ENCODE measurements around the gene DAW1. TPM values are rescaled to one million over a fixed set of nuclear protein-coding genes. Genes with fewer than 3 reads are reported as not detected.

Gene DAW1
- total and polyA plus RNA-seq, 10 of the 15 experiments (the other 5 are each of a cell fraction or from before 2014, with no cell fraction given), result 0.04 TPM; not detected in 9

- TF ChIP-seq ZNF592 (IDR thresholded peaks at IDR 0.05) (0 out of 2 replicates have a peak, but pooled peaks have one; percentile 35), SPI1 (IDR thresholded peaks at IDR 0.05; ENCODE audit: borderline replicate concordance, insufficient read depth, low read depth, low read length) (peak; percentile 26; the same call in 1 of the 2 replicates), RB1 (IDR thresholded peaks at IDR 0.05; ENCODE audit: borderline replicate concordance) (no peak), RAD51 (IDR thresholded peaks at IDR 0.05) (0 out of 2 replicates have a peak, but pooled peaks have one; percentile 14), ZBED1 (IDR thresholded peaks at IDR 0.05; ENCODE audit: borderline replicate concordance) (no peak), PKNOX1 (IDR thresholded peaks at IDR 0.05) (no peak)
Measured at GRCh38 chr2:227846831-227847230, 24.6 kb upstream of the DAW1 start (continued).

- Histone ChIP-seq H3K9me3 (replicated peaks; ENCODE audit: control insufficient read depth, insufficient read depth, low read length) (no peaks in the 10 kb centered on the region; the same call in 1 of the 3 replicates), H3K79me2 (ENCODE audit: control insufficient read depth, insufficient read depth, low read length) (no peaks in the 10 kb centered on the region), H3K4me3 (0 out of 2 replicates have a peak overlapping the region, but pooled peaks have one; percentile 20), H3K9ac (ENCODE audit: control insufficient read depth, insufficient read depth, low read length) (no peak overlapping the region), H3K27ac (ENCODE audit: control insufficient read depth, insufficient read depth) (peak overlapping the region; percentile 38), H3K4me1 (ENCODE audit: control insufficient read depth, insufficient read depth, low read length) (peaks cover 8% of the 10 kb centered on the region; the same call in 1 of the 2 replicates), H4K20me1 (ENCODE audit: control insufficient read depth, insufficient read depth) (no peaks in the 10 kb centered on the region), H3K4me2 (ENCODE audit: control insufficient read depth, insufficient read depth) (no peak overlapping the region), H3K36me3 (ENCODE audit: control insufficient read depth in 2 of 2, insufficient read depth in 2 of 2, low read length in 1 of 2) (no peaks in the 10 kb centered on the region), H3K27me3 (replicated peaks in 1 of 2; ENCODE audit: control insufficient read depth in 2 of 2, insufficient read depth in 2 of 2, low read length in 1 of 2) (no peaks in the 10 kb centered on the region), H2AFZ (ENCODE audit: control insufficient read depth, low read depth, low read length) (no peak overlapping the region; the same call in 1 of the 2 replicates)
- intact Hi-C loops (cut with micrococcal nuclease; ENCODE audit: unreplicated experiment), result loop anchor here (2.0 to 10.0 kb wide), 4 partner anchors 33 to 523 kb away; partner anchors contain the start of gene MFF
- 53% methylated on average over 3 of the region's 3 CpGs for WGBS (ENCODE audit: insufficient coverage, insufficient replicate concordance, low lambda C conversion rate, missing lambda C conversion rate)
- ChIA-PET RAD21 (ENCODE audit: unreplicated experiment) (interaction anchor here (0.7 to 2.7 kb wide), 3 partner anchors 65 to 1009 kb away, joined by 3 to 11 read pairs (median 3); no protein-coding TSS in a partner anchor), CTCF (no interaction called here), SMC1A (ENCODE audit: uncharacterized antibody, unreplicated experiment) (interaction anchor here (2.5 to 3.3 kb wide), 2 partner anchors 14 to 32 kb away, joined by 12 to 16 read pairs; no protein-coding TSS in a partner anchor), POLR2A (no interaction called here)
- ATAC-seq, result peak; percentile 52
- FAIRE-seq, result no peak
- TF ChIP-seq MTA3 (IDR thresholded peaks at IDR 0.05; ENCODE audit: borderline replicate concordance, low read length), result no peak
- no peak for TF ChIP-seq BMI1 (IDR thresholded peaks at IDR 0.05; ENCODE audit: borderline replicate concordance)
- no peak for TF ChIP-seq HCFC1 (IDR thresholded peaks at IDR 0.05; ENCODE audit: low read length)
- TF ChIP-seq SMC3 (IDR thresholded peaks at IDR 0.05; ENCODE audit: borderline replicate concordance, low read length), result no peak
- TF ChIP-seq ZSCAN29 (IDR thresholded peaks at IDR 0.05), result no peak
- 0 out of 2 replicates have a peak, but pooled peaks have one; percentile 2 for TF ChIP-seq NKRF (conservative IDR thresholded peaks at IDR 0.05)
- DNase-seq (ENCODE audit: low read depth, low spot score), result no peak
- TSS peak; percentile 97 for BruUV-seq (replicated peaks)
- in situ Hi-C loops (cut with MboI), result no loop called here
Measured at GRCh38 chr2:227848146-227848545, 23.3 kb upstream of the DAW1 start.

All from GM12878 (cell line).